ENCODE data around the gene SYK. TPM values are rescaled to one million over a fixed set of nuclear protein-coding genes. Genes with fewer than 3 reads are reported as not detected.

Gene SYK
- total RNA-seq, 1 donor from 2014 or later, result not detected

DNA sequence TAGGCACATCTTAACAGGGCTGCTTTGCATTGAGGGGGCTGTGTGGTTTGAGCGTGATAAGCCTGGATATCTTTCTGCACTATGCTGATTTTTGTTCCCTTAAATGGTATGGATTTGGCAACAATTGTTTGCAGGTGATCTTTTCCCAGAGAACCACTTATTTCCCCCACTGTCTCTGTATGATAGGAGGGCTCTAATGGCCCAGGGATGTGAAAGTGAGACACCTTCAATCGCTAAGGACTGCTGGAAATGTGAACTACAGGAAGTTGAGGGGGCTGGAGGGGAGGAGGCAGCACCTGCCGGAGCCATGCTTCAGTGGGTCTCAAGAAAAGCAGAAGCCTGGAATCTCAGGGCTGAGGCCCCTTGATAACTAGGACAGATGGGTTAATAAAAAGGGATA, 29.4 kb downstream of the SYK start:
- H3K9ac ChIP-seq, result no peak overlapping the region
- no peaks in the 10 kb centered on the region for H3F3A ChIP-seq (ENCODE audit: low read depth)
- TF ChIP-seq, protein P1, sequence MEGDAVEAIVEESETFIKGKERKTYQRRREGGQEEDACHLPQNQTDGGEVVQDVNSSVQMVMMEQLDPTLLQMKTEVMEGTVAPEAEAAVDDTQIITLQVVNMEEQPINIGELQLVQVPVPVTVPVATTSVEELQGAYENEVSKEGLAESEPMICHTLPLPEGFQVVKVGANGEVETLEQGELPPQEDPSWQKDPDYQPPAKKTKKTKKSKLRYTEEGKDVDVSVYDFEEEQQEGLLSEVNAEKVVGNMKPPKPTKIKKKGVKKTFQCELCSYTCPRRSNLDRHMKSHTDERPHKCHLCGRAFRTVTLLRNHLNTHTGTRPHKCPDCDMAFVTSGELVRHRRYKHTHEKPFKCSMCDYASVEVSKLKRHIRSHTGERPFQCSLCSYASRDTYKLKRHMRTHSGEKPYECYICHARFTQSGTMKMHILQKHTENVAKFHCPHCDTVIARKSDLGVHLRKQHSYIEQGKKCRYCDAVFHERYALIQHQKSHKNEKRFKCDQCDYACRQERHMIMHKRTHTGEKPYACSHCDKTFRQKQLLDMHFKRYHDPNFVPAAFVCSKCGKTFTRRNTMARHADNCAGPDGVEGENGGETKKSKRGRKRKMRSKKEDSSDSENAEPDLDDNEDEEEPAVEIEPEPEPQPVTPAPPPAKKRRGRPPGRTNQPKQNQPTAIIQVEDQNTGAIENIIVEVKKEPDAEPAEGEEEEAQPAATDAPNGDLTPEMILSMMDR (IDR thresholded peaks at IDR 0.05), result no peak
- no peak for TF ChIP-seq EZH2phosphoT487 (IDR thresholded peaks at IDR 0.05)
- no peak for TF ChIP-seq EZH2 (IDR thresholded peaks at IDR 0.05)
- H3K27me3 Mint-ChIP-seq (ENCODE audit: insufficient read depth, low read depth), result peaks cover 5% of the 10 kb centered on the region
- H3K9me3 ChIP-seq (ENCODE audit: low read depth), result no peaks in the 10 kb centered on the region
- H3K4me3 ChIP-seq, result no peak overlapping the region
- H3K79me2 ChIP-seq (ENCODE audit: low read depth), result no peaks in the 10 kb centered on the region
- H3K27ac ChIP-seq, result no peak overlapping the region
- H3K4me1 ChIP-seq, result no peaks in the 10 kb centered on the region
- H3K4me3 Mint-ChIP-seq, result no peak overlapping the region
- H3K27ac Mint-ChIP-seq, result no peak overlapping the region
- no peak overlapping the region for H3K4me2 ChIP-seq
- H4K20me1 ChIP-seq (ENCODE audit: low read depth), result no peaks in the 10 kb centered on the region
- DNase-seq (ENCODE audit: low spot score), result no peak
- no peaks in the 10 kb centered on the region for H3K27me3 ChIP-seq
- H3K36me3 Mint-ChIP-seq, result no peaks in the 10 kb centered on the region
- H3K36me3 ChIP-seq, result no peaks in the 10 kb centered on the region
- H3K4me1 Mint-ChIP-seq, result peaks cover 5% of the 10 kb centered on the region
- no peak overlapping the region for H2AFZ ChIP-seq (replicated peaks)
- no peaks in the 10 kb centered on the region for H3K9me3 Mint-ChIP-seq

DNA sequence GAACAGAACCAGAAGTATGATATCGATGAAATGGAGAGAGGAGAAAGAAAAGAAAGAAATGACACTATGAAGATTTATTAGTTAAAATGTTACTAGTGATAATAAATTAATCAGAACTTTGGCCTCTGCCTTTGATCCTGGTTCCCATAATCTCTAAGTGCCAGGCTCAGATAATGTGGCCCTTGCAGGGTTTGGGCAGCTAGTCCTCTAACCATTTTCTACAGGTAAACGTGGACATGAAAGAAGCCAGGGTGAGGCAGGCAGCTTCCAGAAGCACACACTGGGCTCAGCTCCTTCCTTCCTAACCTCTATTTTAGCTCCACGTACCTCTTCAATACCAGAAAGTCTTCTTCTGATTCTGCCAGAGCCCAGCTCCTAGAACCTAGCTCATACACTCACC, 30.6 kb downstream of the SYK start:
- peaks cover 5% of the 10 kb centered on the region for H3K27me3 Mint-ChIP-seq (ENCODE audit: insufficient read depth, low read depth)
- H3K36me3 Mint-ChIP-seq, result no peaks in the 10 kb centered on the region
- no peak overlapping the region for H3K27ac ChIP-seq
- no peaks in the 10 kb centered on the region for H4K20me1 ChIP-seq (ENCODE audit: low read depth)
- H3K9me3 ChIP-seq (ENCODE audit: low read depth), result no peaks in the 10 kb centered on the region
- H3K4me3 Mint-ChIP-seq, result no peak overlapping the region
- no peak for TF ChIP-seq EZH2phosphoT487 (IDR thresholded peaks at IDR 0.05)
- TF ChIP-seq, protein P1 (IDR thresholded peaks at IDR 0.05), result no peak
- no peak for TF ChIP-seq EZH2 (IDR thresholded peaks at IDR 0.05)
- H3K27ac Mint-ChIP-seq, result no peak overlapping the region
- no peak overlapping the region for H2AFZ ChIP-seq (replicated peaks)
- H3K27me3 ChIP-seq, result no peaks in the 10 kb centered on the region
- H3K4me2 ChIP-seq, result no peak overlapping the region
- H3K36me3 ChIP-seq, result no peaks in the 10 kb centered on the region
- no peaks in the 10 kb centered on the region for H3F3A ChIP-seq (ENCODE audit: low read depth)
- no peaks in the 10 kb centered on the region for H3K4me1 ChIP-seq
- DNase-seq (ENCODE audit: low spot score), result no peak
- peaks cover 5% of the 10 kb centered on the region for H3K4me1 Mint-ChIP-seq
- no peaks in the 10 kb centered on the region for H3K79me2 ChIP-seq (ENCODE audit: low read depth)
- H3K9me3 Mint-ChIP-seq, result no peaks in the 10 kb centered on the region
- no peak overlapping the region for H3K4me3 ChIP-seq
- no peak overlapping the region for H3K9ac ChIP-seq

DNA sequence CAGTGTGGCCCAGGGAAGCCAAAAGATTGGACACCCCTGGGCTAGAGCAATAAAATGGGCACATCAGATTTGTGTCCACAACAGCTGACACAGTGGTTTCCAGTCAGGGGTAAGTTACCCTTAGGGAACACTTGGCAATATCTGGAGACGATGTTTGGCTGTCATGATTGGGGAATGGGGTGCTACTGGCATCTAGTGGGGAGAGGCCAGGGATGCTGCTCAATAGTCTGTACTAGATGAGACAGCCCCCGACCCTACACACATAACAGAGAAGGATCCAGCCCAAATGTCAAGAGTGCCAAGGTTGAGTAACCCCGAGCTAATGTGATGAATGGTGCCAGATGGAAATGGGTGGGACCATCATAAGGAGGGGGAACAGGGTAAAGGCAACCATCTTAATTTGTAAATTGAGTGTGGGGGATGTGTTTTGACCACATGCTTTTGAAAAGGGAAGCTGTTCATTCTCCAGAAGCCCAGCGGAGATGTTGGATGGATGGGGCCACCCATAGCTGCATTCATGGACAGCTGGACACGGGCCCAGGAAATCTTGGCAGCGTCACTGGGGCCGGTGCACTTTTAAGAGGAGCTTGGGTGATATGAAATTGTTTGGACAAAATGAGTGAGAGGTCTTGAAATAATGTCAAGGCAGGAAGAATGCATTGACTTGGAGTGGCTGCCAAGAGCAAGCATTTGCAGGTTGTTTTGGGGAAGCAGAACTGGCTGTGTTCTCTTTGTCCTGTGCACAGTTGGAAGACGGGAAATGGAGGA, 33.4 kb downstream of the SYK start:
- no peaks in the 10 kb centered on the region for H3K4me1 ChIP-seq
- no peak overlapping the region for H3K9ac ChIP-seq
- no peaks in the 10 kb centered on the region for H4K20me1 ChIP-seq (ENCODE audit: low read depth)
- H3K27me3 ChIP-seq, result no peaks in the 10 kb centered on the region
- H3K9me3 ChIP-seq (ENCODE audit: low read depth), result no peaks in the 10 kb centered on the region
- H3K27ac Mint-ChIP-seq, result no peak overlapping the region
- H2AFZ ChIP-seq (replicated peaks), result no peak overlapping the region
- TF ChIP-seq, protein P1 (IDR thresholded peaks at IDR 0.05), result no peak
- TF ChIP-seq EZH2 (IDR thresholded peaks at IDR 0.05) (no peak), EZH2phosphoT487 (IDR thresholded peaks at IDR 0.05) (no peak)
- H3K9me3 Mint-ChIP-seq, result no peaks in the 10 kb centered on the region
- H3K27me3 Mint-ChIP-seq (ENCODE audit: insufficient read depth, low read depth), result peaks cover 2% of the 10 kb centered on the region
- no peak overlapping the region for H3K4me2 ChIP-seq
- no peaks in the 10 kb centered on the region for H3K79me2 ChIP-seq (ENCODE audit: low read depth)
- H3K27ac ChIP-seq, result no peak overlapping the region
- no peaks in the 10 kb centered on the region for H3F3A ChIP-seq (ENCODE audit: low read depth)
- H3K36me3 ChIP-seq, result no peaks in the 10 kb centered on the region
- H3K4me1 Mint-ChIP-seq, result peaks cover 5% of the 10 kb centered on the region
- no peak overlapping the region for H3K4me3 Mint-ChIP-seq
- no peaks in the 10 kb centered on the region for H3K36me3 Mint-ChIP-seq
- DNase-seq (ENCODE audit: low spot score), result no peak
- H3K4me3 ChIP-seq, result no peak overlapping the region
